ENCODE measurements around the gene TMEM171.

The TMEM171 gene, protein sequence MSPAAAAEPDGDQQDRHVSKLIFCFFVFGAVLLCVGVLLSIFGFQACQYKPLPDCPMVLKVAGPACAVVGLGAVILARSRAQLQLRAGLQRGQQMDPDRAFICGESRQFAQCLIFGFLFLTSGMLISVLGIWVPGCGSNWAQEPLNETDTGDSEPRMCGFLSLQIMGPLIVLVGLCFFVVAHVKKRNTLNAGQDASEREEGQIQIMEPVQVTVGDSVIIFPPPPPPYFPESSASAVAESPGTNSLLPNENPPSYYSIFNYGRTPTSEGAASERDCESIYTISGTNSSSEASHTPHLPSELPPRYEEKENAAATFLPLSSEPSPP

DNA sequence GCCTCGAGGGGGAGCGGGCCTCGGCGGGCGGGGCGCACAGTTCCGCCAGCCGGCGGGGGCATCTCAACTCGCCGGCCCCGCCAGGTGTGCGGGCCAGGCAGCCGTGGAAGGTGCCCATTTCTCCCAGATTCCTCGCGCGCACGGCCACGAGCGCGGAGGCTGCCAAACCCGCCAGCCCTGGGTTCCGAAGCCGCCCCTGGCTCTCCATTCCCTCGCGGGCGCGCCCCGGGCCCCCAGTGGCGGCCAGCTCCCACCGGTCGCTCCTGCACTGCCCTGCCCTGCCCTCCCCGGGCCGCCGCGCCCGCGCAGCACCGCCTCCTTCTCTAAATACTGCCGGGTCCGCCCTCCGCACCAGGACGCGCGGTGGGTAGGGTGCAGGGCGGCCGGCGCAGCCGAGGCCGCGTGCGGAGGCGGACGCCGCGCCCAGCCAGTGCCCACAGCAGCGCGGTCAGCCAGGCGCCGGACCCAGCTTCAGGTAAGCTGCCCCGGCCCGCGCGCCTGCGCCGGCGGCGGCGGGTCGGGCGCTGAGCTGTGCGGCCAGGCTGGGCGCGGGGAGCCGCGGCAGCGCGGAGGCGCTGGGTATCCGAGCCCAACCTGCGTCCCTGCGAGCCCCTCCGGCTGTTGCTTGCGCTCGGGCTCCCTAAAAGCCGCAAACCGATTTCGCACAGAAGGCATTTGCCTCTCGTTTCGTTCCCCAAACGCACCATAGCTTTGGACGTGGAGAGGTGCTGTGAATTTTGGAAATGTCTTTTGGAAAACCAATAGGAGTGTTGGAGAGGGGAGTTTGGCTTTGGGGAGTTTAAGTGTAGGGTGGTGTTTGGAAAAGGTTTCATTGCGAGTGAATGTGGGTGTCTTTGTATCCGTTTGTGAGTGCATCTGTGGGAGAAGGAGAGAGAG, at the start of gene TMEM171:
TSS of gene TMEM171 (plus strand) at position 354 of the 897 bp plus-strand sequence. CDS start 2,799 bp downstream, outside the sequence.
- DNase-seq = no peak

DNA sequence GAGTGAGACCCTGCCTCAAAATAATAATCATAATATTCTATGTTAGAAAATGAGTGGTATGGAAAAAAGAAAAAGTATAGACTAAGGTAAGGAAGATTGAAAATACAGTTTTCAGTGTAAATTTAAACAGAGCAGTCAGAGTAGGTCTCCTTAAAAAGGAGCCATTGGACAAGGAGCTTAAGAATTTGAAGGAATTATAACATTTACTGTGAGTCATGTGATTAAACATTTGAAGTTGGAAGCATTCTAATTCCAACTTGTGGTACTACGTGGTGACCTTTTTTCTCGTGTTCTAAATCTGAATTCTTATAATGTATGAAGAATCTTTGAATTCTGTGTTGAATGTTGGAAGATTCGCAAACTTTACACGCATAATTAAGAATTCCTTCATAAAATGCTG, 39.3 kb upstream of the TMEM171 start:
- DNase-seq = no peak

DNA sequence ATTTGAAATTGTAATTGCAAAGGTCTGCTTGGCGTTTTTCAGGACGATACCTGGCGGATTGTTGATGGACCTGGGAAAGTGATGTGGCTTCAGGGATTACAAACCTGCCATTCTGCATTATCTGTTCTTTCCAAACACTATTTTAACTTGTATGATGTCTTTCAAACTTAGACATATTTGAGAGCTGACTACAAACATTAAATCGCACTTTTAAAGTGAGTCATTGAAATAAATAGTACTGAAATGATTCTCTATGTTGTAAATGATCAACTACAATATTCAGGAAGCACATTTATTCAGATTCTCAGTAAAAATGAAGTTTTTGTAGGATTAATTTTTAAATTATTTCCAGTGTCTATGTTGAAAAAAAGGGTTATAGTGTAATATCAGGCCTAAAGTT, 32.3 kb upstream of the TMEM171 start:
- no peak for DNase-seq

DNA sequence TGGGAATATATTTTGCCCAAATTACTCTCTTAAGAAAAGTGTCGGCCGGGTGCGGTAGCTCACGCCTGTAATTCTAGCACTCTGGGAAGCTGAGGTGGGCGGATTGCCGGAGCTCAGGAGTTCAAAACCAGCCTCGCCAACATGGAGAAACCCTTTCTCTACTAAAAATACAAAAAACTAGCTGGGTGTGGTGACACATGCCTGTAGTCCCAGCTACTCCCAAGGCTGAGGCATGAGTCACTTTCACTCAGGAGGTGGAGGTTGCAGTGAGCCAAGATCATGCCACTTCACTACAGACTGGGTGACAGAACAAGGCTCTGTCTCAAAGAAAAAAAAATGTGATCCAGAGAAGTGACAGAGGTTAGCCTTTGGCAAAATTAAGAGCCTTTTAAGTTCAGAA, 26.4 kb upstream of the TMEM171 start:
- DNase-seq = no peak

DNA sequence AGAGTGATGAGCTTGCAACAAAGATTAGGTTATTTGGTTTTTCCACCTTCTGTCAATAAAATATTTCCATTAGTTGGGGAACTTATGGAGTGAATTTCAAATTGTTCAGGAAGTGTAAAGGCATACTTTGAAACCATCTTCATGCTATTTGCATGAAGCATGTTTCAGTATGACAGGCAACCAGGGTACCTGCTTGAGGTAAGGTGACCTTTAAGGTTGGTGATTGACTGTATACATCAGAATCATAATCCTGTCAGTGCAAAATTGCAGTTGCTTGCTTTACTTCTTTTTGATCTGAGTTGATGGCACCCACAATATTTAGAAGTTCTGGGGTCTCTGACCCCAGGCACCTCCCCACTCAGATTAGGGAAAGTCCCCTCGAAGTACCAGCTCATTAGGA, 26.0 kb upstream of the TMEM171 start:
- no peak for DNase-seq

DNA sequence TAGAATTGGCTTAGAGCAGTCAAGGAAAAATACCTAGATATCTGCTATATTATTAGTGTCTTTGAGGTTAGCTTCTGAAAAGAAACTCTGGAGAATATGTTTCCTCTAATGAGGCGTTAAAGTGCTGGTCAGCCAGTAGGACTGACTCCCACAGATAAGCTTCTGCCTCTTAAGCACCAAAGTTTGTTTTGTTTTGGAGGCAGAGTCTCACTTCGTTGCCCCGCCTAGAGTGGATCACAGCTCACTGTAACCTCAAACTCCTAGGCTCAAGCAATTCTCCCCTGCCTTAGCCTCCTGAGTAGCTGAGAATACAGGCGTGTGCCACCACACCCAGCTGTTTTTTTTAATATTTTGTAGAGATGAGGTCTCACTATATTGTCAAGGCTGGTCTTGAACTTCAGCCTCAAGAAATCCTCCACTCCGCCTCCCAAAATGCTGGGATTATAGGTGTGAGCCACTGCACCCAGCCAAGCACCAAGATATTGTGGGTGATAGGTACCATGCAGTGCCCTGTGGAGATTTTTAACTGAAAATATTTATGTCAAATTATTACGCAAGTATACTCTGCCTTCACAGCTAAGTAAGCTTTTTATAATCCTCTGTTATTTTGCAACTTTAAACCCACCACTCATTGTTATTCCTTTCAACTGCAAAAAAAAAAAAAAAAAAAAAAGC, 24.7 kb upstream of the TMEM171 start:
- DNase-seq = no peak

DNA sequence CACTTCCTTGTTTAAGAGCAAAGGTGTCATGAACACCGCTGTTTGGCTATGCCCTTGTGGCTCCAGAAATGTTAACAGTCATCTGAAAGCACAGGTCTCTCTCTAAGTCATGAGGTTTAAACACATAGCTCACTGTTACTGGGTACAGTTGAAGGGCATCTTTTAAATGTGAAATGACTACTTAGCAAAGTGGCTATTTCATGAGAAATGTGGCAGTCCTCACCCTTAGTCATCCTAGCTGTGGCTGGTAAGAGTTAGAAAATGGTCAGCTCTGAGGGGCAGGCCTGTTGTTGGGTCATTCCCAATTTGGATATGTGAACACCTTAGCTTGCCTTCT, 24.2 kb upstream of the TMEM171 start:
- DNase-seq = no peak

DNA sequence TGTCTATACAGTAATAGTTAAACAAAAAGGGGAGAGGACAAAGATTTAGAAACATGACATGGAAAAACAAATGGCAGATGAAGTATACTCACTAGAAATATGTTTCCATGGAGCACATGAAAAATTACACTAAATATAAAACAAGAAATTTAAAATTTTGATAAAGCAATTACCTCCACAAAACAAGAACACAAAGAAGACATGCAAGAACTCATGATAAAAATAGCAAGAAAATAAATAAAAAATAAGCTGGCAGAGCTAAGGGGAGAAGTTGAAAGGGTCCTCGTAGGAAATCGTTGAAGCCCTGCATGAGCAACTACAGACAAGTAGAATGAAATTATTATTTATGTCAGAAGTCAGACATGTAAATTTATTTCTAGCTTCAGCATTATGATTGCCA, 22.6 kb upstream of the TMEM171 start:
- no peak for DNase-seq

DNA sequence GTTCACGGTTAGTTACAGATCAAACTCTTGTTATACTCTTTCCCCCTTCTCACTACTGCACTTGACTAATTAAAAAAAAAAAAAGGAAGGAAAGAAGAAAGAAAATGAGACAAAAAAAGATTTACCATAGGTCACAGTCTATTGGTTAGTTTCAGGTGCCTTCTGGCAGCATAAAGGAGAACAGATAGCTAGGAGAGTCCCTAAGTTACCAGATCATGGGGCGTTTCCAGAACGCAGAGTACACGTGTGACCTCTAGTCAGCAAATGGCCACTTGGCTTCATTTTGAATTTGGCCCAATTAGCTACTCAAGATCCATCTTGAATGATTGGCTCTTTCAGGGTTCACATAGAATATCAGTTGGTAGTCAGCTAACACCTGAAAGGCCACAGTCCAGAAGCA, 20.3 kb upstream of the TMEM171 start:
- no peak for DNase-seq

DNA sequence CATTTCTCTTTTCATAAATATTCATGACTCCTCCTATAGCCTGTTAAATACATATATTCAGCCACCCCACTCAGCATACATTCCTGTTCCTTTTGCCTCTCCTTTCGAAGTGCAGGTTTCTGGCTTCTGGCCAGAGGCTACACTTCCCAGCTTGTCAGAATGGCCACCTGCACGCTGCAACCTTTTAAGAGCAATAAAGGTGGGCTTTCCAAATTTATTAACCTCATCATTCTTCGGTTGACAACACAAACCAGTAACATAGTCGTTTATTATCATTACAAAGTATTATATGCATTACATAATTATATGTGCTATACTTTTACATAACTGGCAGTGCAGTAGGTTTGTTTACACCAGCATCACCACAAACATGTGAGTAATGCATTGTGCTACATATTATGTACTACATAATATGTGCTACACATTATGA, 16.5 kb upstream of the TMEM171 start:
- no peak for DNase-seq

DNA sequence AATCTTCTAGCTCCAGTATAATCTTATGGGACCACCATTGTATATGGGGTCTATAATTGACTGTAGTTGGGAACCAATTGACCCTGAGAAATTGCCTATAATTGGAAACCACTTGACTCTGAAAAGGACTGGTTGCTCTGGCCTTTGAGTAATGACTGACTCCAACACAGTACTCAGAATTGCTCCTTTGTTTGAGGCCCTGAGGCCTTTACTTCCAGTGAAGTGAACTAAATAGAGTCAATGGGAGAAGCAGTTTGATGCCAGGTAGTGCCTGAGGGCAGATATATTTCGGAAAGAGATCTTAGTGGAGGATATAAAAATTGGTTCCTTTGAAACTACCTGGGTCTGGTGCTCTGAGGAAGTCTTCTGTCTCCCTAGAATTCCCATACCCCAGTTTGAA, 16.0 kb upstream of the TMEM171 start:
- no peak for DNase-seq

DNA sequence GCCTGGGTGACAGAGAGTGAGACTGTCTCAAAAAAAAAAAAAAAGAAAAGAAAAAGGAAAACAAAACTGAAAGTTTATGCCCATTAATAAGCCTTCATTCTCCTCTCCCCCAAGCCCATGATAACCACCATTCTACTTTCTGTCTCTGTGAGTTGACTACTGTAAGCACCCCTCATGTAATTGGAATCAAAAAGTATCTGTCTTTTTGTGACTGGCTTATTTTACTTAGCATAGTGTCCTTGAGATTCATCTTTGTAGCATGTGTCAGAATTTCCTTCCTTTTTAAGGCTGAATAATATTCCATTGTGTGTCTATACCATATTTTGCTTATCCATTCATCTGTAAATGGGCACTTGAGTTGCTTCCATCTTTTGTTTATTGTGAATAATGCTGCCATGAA, 14.0 kb upstream of the TMEM171 start:
- DNase-seq = no peak

DNA sequence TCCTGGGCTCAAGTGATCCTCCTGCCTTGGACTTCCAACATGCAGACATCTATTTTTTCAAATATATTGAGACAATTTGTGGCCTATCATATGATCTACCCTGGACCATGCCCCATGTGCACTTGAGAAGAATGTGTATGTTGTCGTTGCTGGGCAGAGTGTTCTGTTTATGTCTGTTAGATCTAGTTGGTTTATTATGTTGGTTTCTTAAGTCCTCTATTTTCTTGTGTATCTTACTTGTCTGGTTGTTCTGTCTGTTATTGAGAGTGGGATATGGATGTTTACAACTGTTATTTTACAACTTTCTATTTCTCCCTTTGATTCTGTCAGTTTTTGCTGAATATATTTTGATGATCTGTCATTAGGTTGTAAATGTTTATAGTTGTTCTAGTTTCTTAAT, 10.2 kb upstream of the TMEM171 start:
- no peak for DNase-seq

DNA sequence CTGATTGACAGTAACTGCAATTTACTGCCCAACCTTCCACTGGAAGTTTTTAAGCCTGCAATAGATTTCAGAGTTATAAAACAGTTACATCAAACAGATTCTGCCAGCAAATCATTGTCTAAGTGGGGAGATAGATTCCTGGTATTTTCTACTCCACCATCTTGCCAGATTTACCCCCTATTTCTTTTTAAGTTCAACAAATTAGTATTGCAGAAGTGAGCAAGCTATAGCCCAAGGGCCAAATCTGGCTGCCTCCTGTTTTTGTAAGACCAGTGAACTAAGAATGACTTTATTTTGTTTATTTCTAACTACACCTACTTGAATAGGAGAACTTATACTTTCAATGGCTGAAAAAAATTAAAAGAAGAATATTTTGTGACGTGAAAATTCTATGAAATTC, 8.8 kb upstream of the TMEM171 start:
- no peak for DNase-seq

DNA sequence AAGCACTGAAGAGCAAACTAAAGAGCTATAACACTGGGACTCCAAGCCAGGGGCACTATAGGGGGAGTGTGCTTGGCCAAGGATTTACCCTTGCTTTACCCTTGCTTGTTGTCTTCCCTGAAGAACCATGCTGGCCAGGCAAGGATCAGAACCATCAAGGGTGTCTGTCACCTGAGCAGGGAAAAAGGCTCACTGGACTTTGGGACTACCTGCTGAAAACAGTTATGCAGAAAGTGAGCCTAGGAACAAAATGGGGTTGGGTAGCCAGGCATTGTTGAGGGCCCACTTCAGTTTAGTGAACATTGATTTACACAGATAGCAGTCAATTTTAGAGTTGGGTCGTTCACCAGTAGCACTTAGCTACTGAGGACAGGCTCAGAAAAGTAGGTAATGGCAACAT, 8.0 kb upstream of the TMEM171 start:
- no peak for DNase-seq

DNA sequence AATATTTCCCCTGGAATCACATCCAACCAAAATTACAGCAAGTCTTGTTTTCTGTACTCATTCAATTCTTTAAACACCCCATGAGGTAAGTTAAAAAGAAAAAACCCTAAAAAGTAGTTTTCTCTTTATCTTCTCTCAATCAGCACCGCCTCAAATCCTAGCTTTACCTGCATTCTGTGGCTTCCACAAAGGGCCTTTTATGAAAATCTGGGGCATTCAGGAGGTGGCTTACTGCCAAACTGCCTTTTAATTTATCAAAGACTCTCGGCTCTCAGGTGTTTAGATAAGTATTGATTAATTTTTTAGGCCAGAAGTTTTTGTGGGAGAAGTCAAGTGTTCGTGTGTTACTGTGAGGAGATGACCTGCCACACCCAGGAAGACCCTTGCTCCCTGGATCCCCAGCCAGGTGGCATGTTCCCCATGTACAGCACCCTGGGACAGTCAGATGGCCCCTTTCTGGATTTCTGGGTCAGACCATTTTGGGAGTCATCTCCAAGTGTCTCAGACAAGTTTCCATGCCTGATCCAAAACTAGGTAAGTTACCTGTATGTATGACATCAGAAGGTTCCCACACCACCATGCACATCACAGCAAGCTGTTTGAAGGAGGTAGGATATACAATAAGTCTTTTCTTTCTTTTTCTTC, 6.2 kb upstream of the TMEM171 start:
- no peak for DNase-seq

DNA sequence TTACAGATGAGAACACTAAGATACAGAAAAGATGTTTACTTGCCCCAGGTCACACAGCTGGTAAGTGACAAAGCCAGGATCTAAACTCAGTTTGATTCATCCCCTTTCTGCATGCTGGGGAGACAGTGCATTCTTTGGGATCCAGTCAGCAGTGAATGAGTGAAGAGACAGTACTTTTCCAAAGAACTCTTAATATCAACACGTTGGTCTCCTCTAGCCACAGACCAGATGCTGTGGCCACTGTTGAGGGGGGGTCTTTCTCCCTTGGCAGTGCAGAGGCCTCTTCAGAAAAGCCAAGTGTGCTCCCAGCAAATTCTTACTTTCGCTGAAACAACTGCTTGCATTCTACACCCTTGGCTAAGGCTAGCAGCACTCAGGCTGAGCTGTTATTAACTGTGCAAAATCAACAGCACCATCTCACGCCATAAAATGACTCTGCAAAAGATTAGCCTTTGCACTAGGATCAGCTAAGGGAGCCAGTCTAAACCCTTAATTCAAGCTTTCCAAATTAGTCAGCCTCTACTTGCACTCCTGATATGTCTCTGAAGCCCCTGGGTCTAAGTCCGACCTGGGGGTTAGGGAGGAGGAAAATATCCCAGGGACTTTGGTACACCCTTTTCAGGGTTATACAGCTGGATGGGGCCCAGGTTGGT, 4.8 kb upstream of the TMEM171 start:
- DNase-seq = no peak

DNA sequence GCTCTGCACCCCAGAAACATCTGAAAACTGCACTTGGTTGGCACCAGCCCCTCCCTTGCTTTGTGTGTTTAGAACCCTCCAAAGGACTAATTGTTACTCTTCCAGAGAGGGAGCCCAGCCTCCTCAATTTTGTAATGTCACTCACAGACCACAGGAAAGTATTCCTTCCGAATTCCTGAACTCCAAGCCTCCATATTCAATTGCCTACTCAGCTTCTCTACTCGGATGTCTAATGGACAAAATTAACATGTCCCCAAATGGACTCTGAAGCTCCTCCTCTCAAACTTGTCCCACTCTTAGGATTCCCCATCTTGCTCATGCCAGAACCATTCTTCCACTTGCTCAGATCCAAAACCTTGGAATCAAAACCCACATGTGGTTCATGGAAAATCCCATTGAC, 3.9 kb upstream of the TMEM171 start:
- no peak for DNase-seq

DNA sequence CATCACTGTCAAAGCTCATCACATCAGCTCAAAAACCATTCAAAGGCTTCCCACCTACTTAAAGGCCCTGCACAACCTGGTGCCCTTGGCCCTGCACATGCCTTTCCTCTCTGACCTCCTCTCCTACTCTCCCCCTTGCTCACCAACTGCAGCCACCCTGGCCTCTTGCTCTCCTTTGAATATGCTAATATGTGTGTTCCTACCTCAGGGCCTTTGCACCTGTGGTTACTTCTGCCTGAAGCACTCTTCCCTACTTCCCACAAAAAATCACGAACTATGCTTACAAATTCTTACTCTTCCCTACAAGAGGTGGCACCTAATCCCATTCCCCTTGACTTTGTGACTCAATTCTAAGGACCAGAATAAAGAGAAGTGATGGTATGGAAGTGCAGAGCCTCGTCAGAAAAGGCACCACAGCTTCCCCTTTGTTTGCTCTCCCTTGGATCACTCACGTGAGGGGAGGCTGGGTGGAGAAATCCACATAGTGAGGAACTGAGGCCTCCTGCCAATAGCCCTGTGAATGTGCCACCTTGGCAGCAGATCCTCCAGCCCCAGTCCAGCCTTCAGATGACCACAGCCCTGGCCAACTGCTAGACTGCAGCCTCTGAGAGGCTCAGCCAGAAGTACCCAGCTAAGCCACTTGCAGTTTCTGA, 3.2 kb upstream of the TMEM171 start:
- no peak for DNase-seq

DNA sequence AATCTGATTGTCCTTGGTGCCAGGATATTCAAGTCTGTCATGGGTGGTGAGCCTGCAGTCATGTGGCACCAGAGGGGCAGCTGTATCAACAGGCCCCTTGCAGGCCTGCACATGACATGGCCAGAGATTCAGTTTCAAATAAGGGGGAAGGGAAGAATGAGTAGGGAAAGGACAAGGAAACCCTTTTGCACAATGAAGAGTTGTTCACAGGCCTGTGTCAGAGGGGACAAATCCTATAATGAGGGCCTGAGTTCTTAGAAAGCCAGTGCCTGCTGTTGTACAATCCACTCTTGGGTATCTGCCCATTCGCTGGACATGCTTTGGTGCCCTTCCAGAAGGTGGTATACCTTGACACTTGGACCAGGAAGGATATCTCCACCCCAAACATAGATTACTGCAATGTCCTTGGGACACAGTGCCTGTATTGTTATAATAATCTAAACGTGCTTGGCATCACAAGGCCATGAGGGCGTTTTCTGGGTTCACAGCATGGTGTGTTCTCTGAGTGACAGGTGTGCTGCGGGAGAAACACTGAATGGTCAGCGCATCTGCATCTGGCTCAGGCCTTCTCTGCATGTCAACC, 1.9 kb upstream of the TMEM171 start:
- no peak for DNase-seq

DNA sequence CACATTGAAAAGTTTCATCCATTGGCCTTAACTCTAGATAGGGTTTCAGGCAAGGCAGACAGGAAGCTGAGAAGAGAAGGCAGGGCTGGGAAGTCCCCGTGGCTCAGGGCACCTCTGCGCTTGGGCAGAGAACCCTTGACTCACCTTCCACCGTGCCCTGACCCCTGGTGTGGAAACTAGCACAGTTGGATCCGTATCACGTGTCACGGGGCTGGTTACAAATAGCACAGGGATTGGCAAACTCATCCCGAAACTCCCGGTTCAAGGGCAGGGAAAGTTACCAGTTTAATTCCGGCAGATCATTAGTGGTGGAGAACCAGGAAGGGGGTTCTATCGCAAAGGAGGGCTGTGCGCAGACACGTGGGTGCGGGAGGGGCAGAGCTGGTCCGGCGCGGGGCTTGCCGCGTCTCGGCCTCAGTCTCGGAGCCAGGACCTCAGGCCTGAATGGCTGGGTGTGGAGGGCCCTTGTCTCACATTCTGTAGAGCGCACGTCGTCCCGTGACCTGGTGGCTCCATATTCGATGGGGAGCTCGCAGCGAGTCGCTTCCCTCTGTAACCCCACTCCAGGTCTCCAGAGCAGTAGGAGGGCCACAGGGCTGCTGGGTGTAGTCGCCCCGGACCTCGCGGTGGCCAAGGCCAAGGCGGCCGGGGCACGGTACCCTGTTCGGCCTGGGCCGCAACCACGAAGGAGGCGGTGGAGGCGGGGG, 771 bp upstream of the TMEM171 start:
- no peak for DNase-seq
